RWPE2 (cell line): Measurements from ENCODE around the gene SAMSN1.

Experiments
- ATAC-seq: fragments of 200-7000 bp; cut with Tn5 transposase; 3 replicates; pipeline ENCODE4 v1.9.1; 2021; ENCODE audit warnings: low read depth
- DNase-seq: peaks from one replicate; pipeline ENCODE4 v3.0.0-alpha.2; 2020; ENCODE audit warnings: low spot score
- H3K27ac ChIP-seq: fragments of 450-650 bp; 2 replicates; pipeline ENCODE4 v1.5.1; 2017; ENCODE audit warnings: mild to moderate bottlenecking; ENCODE audit not compliant: poor library complexity, severe bottlenecking
- H3K27me3 ChIP-seq: fragments of 250-450 bp; sonication (Bioruptor Pico); 2 replicates; pipeline ENCODE4 v1.5.1; 2021; ENCODE audit warnings: mild to moderate bottlenecking, moderate library complexity; ENCODE audit not compliant: insufficient read depth, poor library complexity, severe bottlenecking
- H3K36me3 ChIP-seq: fragments of 250-450 bp; sonication (Bioruptor Pico); 2 replicates; pipeline ENCODE4 v1.5.1; 2020; ENCODE audit warnings: low read depth, mild to moderate bottlenecking, moderate library complexity
- H3K4me1 ChIP-seq: fragments of 250-450 bp; sonication (Bioruptor Pico); 2 replicates; pipeline ENCODE4 v1.5.1; 2021; ENCODE audit warnings: mild to moderate bottlenecking, moderate library complexity; ENCODE audit not compliant: insufficient read depth, poor library complexity, severe bottlenecking
- H3K4me3 ChIP-seq: fragments of 250-450 bp; sonication (Bioruptor Pico); 2 replicates; pipeline ENCODE4 v1.5.1; 2021; ENCODE audit warnings: mild to moderate bottlenecking, moderate library complexity; ENCODE audit not compliant: severe bottlenecking
- H3K9me3 ChIP-seq: fragments of 250-450 bp; sonication (Bioruptor Pico); 2 replicates; pipeline ENCODE4 v1.5.1; 2021; ENCODE audit warnings: mild to moderate bottlenecking, moderate library complexity; ENCODE audit not compliant: severe bottlenecking
- CTCF ChIP-seq: fragments of 450-650 bp; IDR thresholded peaks from one replicate; pipeline ENCODE4 v1.5.1; 2017; ENCODE audit warnings: mild to moderate bottlenecking, moderate library complexity; ENCODE audit not compliant: poor library complexity, severe bottlenecking

SAMSN1 gene

DNA sequence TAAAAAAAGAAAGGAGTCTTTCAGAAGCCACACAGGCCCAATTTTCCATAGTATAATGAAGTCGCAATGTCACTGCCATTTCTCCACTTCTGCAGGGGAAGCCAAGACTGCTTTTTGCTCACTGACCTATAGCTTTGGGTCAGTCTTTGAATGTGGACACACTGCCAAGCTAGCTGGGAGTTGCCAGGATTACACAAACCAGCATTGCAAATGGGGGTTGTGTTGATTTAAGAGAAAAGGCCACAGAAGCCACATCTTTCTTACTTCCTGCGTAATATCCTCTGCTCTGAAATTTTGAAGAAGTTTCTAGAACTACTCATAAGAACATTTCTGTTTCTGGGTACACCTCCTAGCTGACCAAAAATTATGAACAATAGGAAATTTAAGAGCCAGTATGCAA, 45.8 kb upstream of the SAMSN1 start:
- Histone ChIP-seq H3K9me3 (no peaks in the 10 kb centered on the region), H3K27ac (peak overlapping the region; percentile 22), H3K27me3 (no peaks in the 10 kb centered on the region), H3K4me3 (no peak overlapping the region), H3K4me1 (peaks cover 16% of the 10 kb centered on the region), H3K36me3 (no peaks in the 10 kb centered on the region)
- ATAC-seq (peak; percentile 49; the same call in 2 of the 3 replicates), DNase-seq (no peak)
- TF ChIP-seq CTCF: no peak

DNA sequence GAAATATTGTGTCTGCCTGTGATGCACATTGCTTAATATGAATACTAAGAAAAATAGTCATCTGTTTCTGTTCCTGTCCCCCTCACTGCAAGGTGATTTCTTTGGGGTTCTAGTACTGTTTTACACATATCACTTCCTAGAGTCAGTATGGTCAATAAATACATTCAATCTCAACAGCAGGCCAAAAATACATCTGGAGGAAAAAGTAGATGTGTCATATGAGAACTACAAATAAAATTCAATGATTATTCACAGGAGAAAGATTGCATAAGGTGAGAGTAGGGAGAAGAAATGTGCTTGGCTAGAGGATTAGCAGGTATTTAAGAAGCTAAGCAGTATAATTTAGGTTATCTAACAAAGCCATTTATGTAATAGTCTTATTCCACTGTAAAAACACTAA, 45.3 kb upstream of the SAMSN1 start:
- DNase-seq: no peak
- ATAC-seq: peak; percentile 64
- H3K4me3 ChIP-seq: no peak overlapping the region
- H3K27ac ChIP-seq: peak overlapping the region; percentile 22
- no peaks in the 10 kb centered on the region for H3K27me3 ChIP-seq
- no peaks in the 10 kb centered on the region for H3K36me3 ChIP-seq
- H3K4me1 ChIP-seq: peaks cover 16% of the 10 kb centered on the region
- no peaks in the 10 kb centered on the region for H3K9me3 ChIP-seq
- TF ChIP-seq CTCF: no peak

DNA sequence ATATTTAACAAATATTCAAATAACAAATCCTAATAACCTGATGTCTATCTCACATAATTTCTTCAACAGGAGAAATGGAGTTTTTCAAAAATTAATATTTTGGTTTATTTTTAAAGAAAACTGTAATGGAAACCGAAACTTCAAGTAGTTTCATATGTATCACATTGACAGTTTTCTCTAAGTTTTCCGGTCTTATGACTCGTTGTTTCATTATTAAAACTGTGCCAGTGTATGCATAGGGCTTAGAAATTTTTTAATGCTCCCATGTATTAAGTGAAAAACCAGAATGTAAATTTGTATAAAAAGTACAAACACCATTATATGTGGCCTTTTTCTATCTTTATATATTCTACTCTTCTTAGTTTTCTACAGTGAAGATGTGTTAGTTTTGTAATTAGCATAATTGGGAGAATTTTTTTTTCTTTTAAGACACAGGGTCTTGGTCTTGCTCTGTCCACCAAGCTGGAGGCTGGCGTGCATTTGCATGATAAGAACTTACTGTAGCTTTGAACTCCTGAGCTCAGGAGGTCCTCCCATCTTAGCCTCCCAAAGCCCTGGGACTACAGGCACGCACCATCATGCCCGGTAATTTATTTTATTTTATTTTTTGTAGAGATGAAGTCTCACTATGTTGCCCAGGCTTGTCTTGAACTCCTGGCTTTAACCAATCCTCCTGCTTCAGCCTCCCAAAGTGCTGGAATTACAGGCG, 43.9 kb upstream of the SAMSN1 start:
- no peak for TF ChIP-seq CTCF
- Histone ChIP-seq H3K27ac (no peak overlapping the region), H3K27me3 (no peaks in the 10 kb centered on the region), H3K4me3 (no peak overlapping the region), H3K4me1 (peaks cover 16% of the 10 kb centered on the region), H3K9me3 (peaks cover 2% of the 10 kb centered on the region), H3K36me3 (no peaks in the 10 kb centered on the region)
- ATAC-seq (no peak), DNase-seq (no peak)

DNA sequence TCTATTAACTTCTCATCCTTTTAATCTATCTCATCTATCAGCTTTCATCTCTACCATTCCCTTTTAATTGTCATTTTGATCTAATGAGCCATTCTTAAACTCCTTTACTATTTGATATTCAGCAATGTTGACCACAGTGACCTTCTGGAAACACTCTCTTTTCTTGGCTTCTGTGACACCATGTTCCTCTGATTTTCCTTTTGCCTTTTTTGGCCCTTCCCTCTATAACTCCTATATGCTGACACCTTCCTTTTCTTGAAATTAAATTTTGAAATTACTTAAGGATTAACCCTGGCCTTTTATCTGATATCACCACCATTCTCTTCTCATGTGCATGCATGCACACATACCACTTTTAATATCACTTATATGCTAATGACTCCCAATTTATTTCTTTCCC, 41.2 kb upstream of the SAMSN1 start:
- H3K36me3 ChIP-seq: no peaks in the 10 kb centered on the region
- peaks cover 15% of the 10 kb centered on the region for H3K4me1 ChIP-seq
- ATAC-seq: no peak
- H3K9me3 ChIP-seq: peaks cover 2% of the 10 kb centered on the region
- no peak for DNase-seq
- H3K27me3 ChIP-seq: no peaks in the 10 kb centered on the region
- H3K4me3 ChIP-seq: no peak overlapping the region
- no peak overlapping the region for H3K27ac ChIP-seq
- TF ChIP-seq CTCF: no peak

DNA sequence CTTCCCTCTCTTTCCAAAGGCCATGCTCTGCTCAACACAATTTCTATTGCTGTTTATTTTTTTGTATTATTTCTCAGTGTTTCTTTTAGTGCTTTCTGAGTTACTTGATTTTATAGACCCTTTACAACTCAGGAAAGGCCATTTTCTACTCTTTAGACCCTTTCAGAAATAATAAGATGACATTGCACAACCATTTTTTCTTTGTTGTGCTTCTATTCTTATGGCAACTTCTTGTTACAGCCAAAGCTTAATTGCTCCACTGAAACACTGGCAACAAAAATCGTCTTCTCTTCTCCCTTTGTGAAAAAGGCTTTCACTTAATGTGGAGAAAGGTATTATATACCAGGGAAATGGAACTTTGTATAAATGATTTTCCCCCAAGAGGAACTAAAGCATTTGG, 39.0 kb upstream of the SAMSN1 start:
- no peak overlapping the region for H3K4me3 ChIP-seq
- H3K27me3 ChIP-seq: no peaks in the 10 kb centered on the region
- ATAC-seq (no peak), DNase-seq (no peak)
- no peaks in the 10 kb centered on the region for H3K4me1 ChIP-seq
- H3K27ac ChIP-seq: no peak overlapping the region
- no peaks in the 10 kb centered on the region for H3K36me3 ChIP-seq
- H3K9me3 ChIP-seq: peaks cover 2% of the 10 kb centered on the region
- TF ChIP-seq CTCF: no peak
